Hypothalamus (tissue), 51 donors: ENCODE results near the gene PPM1A.
A peak's percentile ranks its signal among the peaks of the same experiment; 100 is the strongest.

ENCODE experiments used
- DNase-seq, 51 donors: peaks; one replicate each; lab custom pipeline; 2025; lab: John Stamatoyannopoulos, UW

The PPM1A gene

GRCh38 chr14:60225265-60225664, 23.8 kb upstream of the PPM1A start:
- DNase-seq: no peak

DNA sequence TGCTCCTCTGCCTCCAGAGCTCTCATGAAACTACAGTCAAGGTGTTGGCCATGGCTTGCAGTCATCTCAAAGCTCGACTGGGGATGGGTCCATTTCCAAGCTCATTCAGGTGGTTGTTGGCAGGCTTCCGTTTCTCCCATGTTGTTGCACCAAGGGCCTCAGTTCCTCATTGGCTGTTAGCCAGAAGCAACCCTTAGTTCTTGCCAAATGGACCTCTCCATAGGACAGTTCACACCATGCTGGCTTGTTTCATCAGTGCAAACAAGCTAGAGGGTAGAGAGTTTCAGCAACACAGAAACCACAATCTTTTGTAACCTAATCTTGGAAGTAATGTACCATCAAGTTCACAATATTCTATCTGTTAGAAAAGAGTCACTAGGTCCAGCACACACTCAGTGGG, 22.7 kb upstream of the PPM1A start:
- DNase-seq: no peak

DNA sequence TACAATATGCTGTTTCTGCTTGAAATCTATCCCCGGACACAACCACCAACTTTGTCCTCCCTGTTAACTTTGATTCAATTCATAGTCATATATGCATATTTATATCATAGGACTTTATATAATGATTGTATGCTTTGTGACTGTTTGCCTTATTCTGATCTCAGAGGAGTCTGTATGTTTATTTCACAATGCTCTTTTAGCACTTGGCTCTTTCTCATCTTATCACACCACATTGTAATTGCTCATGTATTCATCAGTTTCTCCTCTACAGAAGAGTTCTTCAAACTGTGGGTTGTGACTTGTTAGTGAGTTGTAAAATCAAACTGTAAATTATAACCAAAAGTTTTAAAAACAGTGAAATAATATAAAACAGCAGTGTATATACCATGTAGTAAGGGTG, 21.7 kb upstream of the PPM1A start:
- no peak for DNase-seq

- no peak for DNase-seq
Measured at GRCh38 chr14:60229614-60230013, 19.4 kb upstream of the PPM1A start.

- no peak for DNase-seq
Measured at GRCh38 chr14:60232185-60232584, 16.8 kb upstream of the PPM1A start.

GRCh38 chr14:60233251-60233650, 15.8 kb upstream of the PPM1A start:
- no peak for DNase-seq

- DNase-seq: no peak
Measured at GRCh38 chr14:60233891-60234290, 15.1 kb upstream of the PPM1A start.

DNA sequence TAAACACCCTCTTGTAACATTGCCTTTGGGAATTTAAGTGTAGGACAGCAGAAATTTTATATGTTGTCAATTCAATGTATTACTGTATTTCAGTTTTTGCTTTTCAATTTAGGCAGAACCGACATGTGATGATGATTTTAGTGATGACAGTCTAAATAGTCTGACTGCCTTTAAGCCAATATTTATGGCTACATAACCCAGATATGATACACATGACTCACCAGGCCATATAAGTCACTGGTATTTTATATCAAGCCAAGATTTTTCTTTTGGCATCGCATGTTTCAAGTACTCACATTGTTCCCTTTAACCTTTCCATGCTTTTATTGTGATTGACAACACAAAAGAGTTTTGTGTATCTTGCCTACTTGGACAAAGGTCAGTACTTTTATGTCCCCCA, 13.6 kb upstream of the PPM1A start:
- DNase-seq: no peak

GRCh38 chr14:60238955-60239354, 10.1 kb upstream of the PPM1A start:
- DNase-seq: no peak

DNA sequence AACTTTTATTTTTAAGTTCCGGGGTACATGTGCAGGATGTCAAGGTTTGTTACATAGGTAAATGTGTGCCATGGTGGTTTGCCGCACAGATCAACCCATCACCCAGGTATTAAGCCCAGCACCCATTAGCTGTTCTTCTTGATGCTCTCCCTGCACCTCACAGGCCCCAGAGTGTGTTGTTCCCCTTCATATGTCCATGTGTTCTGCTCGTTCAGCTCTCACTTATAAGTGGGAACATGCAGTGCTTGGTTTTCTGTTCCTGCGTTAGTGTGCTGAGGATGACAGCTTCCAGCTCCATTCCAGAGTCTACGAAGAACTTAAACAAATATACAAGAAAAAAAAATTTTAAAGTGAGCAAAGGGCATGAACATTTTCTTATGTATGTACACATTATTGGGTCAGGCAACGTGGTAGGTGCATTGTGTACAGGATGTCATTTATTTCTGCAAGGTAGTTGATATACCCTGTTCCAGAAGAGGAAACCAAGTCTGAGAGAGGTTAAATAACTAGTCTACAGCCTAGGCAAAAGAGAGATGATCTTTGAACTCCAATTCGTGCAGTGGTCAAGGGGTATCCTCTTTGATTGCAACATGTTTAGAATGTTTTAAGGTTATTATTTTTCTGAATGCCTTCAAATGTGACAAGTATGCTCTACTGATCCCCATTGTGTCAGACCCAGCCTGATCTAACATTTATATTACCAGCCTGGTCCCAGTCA, 8.7 kb upstream of the PPM1A start:
- no peak for DNase-seq

DNA sequence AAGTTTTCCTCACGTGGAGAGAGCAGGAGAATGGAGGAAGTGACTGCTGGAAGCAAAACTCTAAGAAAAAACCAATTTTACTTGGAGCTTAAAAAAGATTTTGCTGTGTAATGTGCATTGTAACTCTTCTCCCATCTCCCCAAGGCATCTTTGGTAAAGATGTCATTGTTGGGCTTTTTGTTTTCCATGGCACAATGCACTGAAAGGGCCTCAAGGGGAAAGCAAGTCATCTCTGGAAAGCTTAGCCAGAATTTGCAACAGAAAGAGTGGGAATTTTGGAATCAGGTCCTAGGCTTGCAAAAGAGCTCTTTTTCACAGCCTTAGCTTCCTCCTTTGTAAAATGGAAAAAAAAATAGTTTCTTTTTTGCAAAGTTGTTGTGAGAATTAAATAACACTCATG, 7.9 kb upstream of the PPM1A start:
- DNase-seq: no peak

DNA sequence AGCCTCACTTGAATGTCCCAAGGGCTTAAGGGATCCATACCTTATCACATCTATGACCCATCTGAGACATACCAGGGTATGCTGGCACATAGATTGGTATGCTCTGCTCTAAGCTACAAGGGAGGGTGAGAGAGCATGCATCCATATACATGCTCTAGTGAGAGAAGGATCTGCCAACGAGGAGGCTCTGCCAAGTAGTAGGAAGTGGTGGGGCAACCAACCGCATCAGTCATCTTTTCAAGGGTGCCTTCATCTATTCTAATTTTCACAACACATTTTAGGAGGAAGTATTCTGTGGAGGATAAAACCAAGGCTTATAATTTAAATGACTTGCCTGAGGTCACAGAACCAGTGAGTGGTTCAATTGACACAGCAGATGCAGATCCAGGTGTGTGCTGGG, 6.6 kb upstream of the PPM1A start:
- no peak for DNase-seq

DNA sequence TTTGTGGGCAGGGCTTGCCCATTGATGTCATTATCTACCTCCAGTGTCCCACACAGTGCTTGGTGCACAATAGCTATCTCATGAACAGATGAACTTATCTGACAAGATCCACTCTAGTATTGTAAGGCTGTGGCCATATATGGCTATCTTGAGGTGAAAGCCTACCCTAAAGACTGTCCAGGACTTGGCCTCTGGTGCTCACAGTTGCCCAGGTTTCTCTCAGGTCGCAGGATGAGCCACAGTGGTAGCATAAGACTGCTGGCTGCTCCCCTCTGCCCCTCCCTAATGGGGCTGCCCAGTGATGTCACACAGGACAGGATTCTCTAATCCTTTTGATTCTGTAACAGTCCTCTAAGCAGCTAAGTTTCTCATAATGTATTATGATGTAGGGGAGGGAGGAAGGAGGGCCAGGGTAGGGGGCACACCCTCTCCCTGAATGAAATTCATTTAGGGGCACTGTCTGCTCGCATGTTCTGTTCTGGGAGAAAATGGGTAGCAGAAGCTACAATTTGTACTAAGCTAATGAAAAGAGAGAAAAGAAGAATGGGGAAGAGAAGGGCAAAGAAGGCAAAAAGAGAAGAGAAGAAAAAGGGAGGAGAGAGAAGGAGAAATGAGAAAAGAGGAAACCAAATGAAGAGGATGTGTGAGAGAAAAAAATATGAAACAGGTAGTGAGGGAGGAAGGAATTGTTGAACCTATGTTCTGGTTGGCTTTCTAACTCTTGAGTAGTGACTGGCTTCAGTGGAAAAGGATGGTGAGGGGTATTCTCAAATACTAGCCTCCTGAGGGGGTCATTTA, 3.4 kb upstream of the PPM1A start:
- DNase-seq: no peak

GRCh38 chr14:60247994-60248696, 876 bp upstream of the PPM1A start:
- DNase-seq: peak; percentile 15 to 97 (median 86)

DNA sequence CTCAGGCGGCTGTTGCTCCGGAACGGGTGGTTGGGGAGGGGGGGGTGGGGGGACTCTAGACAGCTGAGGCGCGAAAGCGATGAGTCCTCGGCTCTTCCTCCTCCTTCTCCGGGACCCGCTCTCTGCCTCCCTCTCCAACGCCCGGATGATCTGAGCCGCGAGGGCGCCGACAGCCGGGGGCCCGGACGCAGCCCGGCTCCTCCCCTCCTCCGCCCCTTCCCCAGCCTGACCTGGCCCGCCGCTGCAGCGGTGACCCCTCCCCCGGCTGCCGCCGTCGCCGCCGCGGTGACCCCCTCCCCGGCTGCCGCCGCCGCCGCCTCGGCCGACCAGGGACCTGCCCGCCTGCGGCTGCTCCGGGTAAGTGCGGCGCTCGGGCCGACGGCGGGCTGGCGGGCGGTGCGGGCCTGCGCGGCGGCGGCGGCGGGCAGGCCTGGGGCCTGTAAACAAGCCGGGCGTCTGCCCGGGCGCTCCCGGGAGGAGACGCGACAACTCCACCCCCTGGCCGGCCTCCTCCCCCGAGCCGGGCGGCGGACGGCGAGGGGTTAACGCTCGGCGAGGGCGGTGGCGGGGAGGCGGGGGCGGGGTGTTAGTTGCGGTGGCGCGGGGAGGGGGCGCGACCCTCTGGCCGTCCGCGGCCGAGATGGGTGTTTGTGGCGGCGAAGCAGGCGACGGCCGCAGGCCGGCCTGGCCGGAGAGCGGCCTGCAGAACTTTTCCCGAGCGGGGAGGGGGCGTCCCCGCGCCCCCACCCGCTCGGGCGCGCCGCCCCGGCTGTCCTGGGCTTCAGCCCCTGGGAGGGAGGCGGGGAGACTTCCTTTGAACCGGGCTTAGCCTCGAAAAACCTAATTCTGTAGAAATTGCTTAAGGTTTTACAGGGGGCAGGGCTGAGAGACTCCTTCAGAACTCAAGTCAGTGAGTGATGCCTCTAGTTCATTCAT, 568 bp downstream of the PPM1A start:
- peak in 47 of 51 donors; percentile 12 to 77 (median 58) for DNase-seq

- DNase-seq: no peak
Measured at GRCh38 chr14:60250257-60251035, 1.4 kb downstream of the PPM1A start.

GRCh38 chr14:60251877-60252276, 2.9 kb downstream of the PPM1A start:
- DNase-seq: no peak

GRCh38 chr14:60252630-60253029, 3.6 kb downstream of the PPM1A start:
- DNase-seq: no peak

GRCh38 chr14:60253649-60254048, 4.6 kb downstream of the PPM1A start:
- DNase-seq: no peak

DNA sequence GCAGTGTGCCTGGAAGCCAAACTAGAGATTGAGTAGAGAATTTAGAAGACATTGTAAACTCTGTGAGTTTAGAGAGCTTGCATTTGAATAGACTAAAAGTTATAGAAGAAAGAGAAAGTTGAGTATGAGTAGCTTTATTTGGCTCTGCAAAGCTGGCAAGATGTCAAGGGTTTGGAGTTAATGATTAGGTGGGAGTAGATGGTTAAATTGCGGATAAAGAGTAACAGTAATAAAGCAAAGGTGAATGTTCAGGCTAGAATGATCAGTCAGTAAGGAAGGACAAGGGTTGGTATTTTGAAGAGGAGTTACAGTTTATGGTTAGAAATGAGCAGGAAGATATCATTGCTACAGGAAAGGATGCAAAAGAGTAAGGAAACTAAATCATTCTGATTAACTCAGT, 5.2 kb downstream of the PPM1A start:
- no peak for DNase-seq
